ENCODE measurements around the gene UFL1.

Gene UFL1

DNA sequence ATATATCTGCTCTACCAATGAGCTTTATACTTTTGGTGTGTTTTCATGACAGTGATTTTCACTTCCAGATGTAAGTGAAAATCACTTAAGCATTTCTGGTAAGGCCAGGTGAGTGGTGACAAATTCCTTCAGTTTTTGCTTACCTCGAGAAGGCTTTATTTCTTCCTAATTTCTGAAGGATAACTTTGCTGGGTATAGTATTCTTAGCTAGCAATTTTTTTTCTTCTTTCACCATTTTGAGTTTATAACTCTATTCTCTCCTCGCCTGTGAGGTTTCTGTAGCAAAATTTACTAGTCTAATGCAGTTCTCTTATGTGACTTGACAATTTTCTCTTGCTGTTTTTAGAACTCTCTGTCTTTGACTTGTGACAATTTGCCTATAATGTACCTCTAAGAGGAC lies 48.4 kb downstream of the UFL1 start:
- no peak overlapping the region for H3K9ac ChIP-seq (ENCODE audit: low read length in 2 of 2)
- H3K36me3 ChIP-seq (ENCODE audit: control insufficient read depth in 2 of 2, insufficient read depth in 2 of 2, low read length in 2 of 2): no peaks in the 10 kb centered on the region
- peaks cover 0 to 4% of the 10 kb centered on the region in 2 donors for H3K9me3 ChIP-seq (ENCODE audit: control insufficient read depth in 2 of 2, low read length in 2 of 2)

DNA sequence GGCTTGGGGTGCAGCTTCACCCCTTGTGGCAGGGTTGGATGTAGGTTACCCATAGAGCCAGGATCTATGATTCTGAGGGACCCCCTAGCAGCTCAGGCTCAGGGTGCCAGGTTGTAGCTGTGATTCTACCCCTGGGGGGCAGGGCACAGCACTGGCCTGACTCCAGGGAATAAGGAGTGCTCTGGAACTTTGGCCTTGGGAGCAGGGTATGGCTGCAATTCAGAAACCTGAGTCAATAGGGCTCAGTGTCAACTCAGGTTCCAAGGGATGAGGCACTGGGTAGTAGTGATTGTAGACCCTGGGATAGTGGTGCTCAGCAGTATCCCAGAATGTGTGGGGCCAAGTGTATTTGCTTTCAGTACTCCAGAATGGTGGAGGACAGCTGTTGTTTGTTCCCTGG lies 49.9 kb downstream of the UFL1 start:
- Histone ChIP-seq H3K36me3 (ENCODE audit: control insufficient read depth in 2 of 2, insufficient read depth in 2 of 2, low read length in 2 of 2) (no peaks in the 10 kb centered on the region), H3K27ac (ENCODE audit: low read length) (no peak overlapping the region), H3K4me3 (ENCODE audit: low read length in 2 of 2) (no peak overlapping the region), H3K9ac (ENCODE audit: low read length in 2 of 2) (no peak overlapping the region), H3K9me3 (ENCODE audit: control insufficient read depth in 2 of 2, low read length in 2 of 2) (peaks cover 0 to 4% of the 10 kb centered on the region in 2 donors), H3K4me1 (ENCODE audit: control insufficient read depth, insufficient read depth, low read length) (no peaks in the 10 kb centered on the region), H3K27me3 (ENCODE audit: control insufficient read depth in 1 of 2, insufficient read depth in 2 of 2, low read length in 2 of 2) (no peaks in the 10 kb centered on the region)

More for the DNA sequence above, 48.4 kb downstream of the UFL1 start:
- Histone ChIP-seq H3K4me3 (ENCODE audit: low read length in 2 of 2) (no peak overlapping the region), H3K4me1 (ENCODE audit: control insufficient read depth, insufficient read depth, low read length) (no peaks in the 10 kb centered on the region), H3K27me3 (ENCODE audit: control insufficient read depth in 1 of 2, insufficient read depth in 2 of 2, low read length in 2 of 2) (no peaks in the 10 kb centered on the region), H3K27ac (ENCODE audit: low read length) (no peak overlapping the region)

DNA sequence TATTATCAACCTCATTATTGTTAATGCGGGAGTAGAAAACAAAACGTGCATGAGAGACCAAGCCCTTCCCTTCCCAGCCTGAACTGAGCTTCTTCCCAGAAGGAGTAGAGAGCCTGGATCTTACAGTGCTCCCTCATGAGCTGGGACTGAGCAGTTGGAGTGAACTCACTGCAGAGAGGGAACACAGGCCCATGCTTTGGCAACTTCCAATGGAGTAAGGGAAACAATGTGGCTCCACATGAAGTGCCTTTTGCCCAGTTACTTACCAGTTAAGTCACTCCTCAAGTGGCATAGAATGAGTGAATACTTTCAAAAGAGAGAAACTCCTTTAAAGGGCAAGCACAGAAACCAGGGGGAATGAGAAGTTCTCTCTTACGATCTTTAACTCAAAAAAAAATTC lies 53.8 kb downstream of the UFL1 start:
- no peak overlapping the region for H3K9ac ChIP-seq (ENCODE audit: low read length in 2 of 2)
- H3K27me3 ChIP-seq (ENCODE audit: control insufficient read depth in 1 of 2, insufficient read depth in 2 of 2, low read length in 2 of 2): no peaks in the 10 kb centered on the region
- no peaks in the 10 kb centered on the region for H3K4me1 ChIP-seq (ENCODE audit: control insufficient read depth, insufficient read depth, low read length)
- peaks cover 0 to 4% of the 10 kb centered on the region in 2 donors for H3K9me3 ChIP-seq (ENCODE audit: control insufficient read depth in 2 of 2, low read length in 2 of 2)
- no peak overlapping the region for H3K4me3 ChIP-seq (ENCODE audit: low read length in 2 of 2)
- no peaks in the 10 kb centered on the region for H3K36me3 ChIP-seq (ENCODE audit: control insufficient read depth in 2 of 2, insufficient read depth in 2 of 2, low read length in 2 of 2)
- H3K27ac ChIP-seq (ENCODE audit: low read length): no peak overlapping the region

DNA sequence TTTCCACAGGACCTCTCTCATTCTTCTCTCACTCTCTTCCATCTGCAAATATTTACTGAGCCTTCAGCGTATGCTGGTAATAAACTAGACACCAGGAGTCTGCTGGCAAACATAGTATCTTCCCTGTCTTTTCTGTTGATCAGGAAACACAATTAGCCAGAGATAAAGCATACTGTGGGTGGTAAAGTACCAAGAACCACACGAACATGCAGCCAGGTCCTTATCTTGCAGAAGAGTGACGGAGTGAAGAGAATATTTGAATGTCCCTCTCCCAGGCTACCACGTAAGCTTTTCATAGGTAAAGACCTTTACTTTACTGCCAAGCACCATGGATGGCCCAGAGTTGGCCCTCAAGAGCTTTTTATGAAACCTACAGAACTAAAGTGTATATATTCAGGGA lies 54.6 kb downstream of the UFL1 start:
- Histone ChIP-seq H3K27ac (ENCODE audit: low read length) (no peak overlapping the region), H3K9ac (ENCODE audit: low read length in 2 of 2) (no peak overlapping the region), H3K27me3 (ENCODE audit: control insufficient read depth in 1 of 2, insufficient read depth in 2 of 2, low read length in 2 of 2) (no peaks in the 10 kb centered on the region), H3K9me3 (ENCODE audit: control insufficient read depth in 2 of 2, low read length in 2 of 2) (peaks cover 0 to under 1% of the 10 kb centered on the region in 2 donors), H3K36me3 (ENCODE audit: control insufficient read depth in 2 of 2, insufficient read depth in 2 of 2, low read length in 2 of 2) (no peaks in the 10 kb centered on the region), H3K4me1 (ENCODE audit: control insufficient read depth, insufficient read depth, low read length) (no peaks in the 10 kb centered on the region), H3K4me3 (ENCODE audit: low read length in 2 of 2) (no peak overlapping the region)

DNA sequence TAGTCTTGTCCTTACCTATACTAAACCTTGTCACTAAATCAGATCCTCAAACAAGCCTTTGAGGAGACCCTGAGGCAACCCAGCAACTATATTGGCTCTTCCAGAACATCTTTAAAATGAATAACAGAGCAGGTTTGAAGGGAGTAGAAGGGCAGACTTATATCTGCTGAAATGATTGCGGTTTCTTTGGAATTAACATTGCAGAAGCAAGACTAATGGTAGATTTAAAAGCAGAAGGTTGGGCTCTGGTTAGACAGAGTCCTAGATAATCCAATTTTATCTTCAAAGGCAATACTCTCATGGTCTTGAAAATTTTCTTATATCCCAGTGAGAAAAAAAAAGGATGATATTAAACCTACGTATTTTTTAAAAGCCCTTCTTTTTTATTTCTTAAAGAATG lies 60.4 kb downstream of the UFL1 start:
- Histone ChIP-seq H3K9me3 (ENCODE audit: control insufficient read depth in 2 of 2, low read length in 2 of 2) (no peaks in the 10 kb centered on the region), H3K4me3 (ENCODE audit: low read length in 2 of 2) (no peak overlapping the region), H3K27me3 (ENCODE audit: control insufficient read depth in 1 of 2, insufficient read depth in 2 of 2, low read length in 2 of 2) (no peaks in the 10 kb centered on the region), H3K27ac (ENCODE audit: low read length) (no peak overlapping the region), H3K9ac (ENCODE audit: low read length in 2 of 2) (no peak overlapping the region), H3K36me3 (ENCODE audit: control insufficient read depth in 2 of 2, insufficient read depth in 2 of 2, low read length in 2 of 2) (no peaks in the 10 kb centered on the region), H3K4me1 (ENCODE audit: control insufficient read depth, insufficient read depth, low read length) (no peaks in the 10 kb centered on the region)

DNA sequence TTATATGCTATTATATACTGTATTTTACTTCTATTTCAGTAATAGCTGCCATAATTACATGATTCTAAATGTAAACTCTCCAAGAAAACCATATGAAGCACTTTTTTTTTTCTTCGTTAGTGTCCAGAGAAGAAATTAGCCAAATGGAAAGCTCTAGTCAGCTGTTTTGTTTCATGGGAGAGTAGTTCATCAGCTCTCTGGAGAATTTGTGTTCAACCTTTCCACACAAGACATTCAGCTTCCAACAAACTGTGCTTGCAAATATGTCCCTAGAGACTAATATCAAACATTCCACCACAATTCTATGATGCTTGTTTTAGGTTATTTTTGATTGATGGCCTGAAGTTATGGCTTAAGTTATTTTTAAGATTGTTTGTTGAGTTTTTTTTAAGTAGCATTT lies 60.8 kb downstream of the UFL1 start:
- H3K27ac ChIP-seq (ENCODE audit: low read length): no peak overlapping the region

DNA sequence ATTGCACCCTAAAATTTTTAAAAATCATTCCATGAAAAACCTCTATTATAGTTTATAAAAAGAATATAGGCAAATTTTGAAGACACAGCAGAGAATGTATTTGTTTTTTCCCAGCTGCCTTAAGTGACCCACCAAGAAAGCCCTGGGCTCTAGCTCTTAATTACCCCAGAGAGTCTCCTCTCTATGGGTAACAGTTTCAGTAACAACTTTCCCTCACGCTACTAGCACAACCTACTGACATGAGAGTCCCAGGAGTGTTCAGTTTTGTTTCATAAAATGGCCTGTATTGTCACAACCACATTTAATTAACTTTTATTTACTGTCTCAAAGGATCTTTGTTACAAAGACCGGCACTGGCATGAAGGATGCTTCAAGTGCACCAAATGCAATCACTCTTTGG lies 82.8 kb downstream of the UFL1 start:
- no peak overlapping the region for H3K4me3 ChIP-seq (ENCODE audit: low read length in 2 of 2)
- H3K9ac ChIP-seq (ENCODE audit: low read length in 2 of 2): no peak overlapping the region
- no peaks in the 10 kb centered on the region for H3K36me3 ChIP-seq (ENCODE audit: control insufficient read depth in 2 of 2, insufficient read depth in 2 of 2, low read length in 2 of 2)
- H3K27me3 ChIP-seq (ENCODE audit: control insufficient read depth in 1 of 2, insufficient read depth in 2 of 2, low read length in 2 of 2): no peaks in the 10 kb centered on the region
- H3K4me1 ChIP-seq (ENCODE audit: control insufficient read depth, insufficient read depth, low read length): no peaks in the 10 kb centered on the region
- no peaks in the 10 kb centered on the region for H3K9me3 ChIP-seq (ENCODE audit: control insufficient read depth in 2 of 2, low read length in 2 of 2)
- no peak overlapping the region for H3K27ac ChIP-seq (ENCODE audit: low read length)

More for the DNA sequence above, 60.8 kb downstream of the UFL1 start:
- Histone ChIP-seq H3K36me3 (ENCODE audit: control insufficient read depth in 2 of 2, insufficient read depth in 2 of 2, low read length in 2 of 2) (no peaks in the 10 kb centered on the region), H3K9me3 (ENCODE audit: control insufficient read depth in 2 of 2, low read length in 2 of 2) (no peaks in the 10 kb centered on the region), H3K9ac (ENCODE audit: low read length in 2 of 2) (no peak overlapping the region), H3K27me3 (ENCODE audit: control insufficient read depth in 1 of 2, insufficient read depth in 2 of 2, low read length in 2 of 2) (no peaks in the 10 kb centered on the region), H3K4me1 (ENCODE audit: control insufficient read depth, insufficient read depth, low read length) (no peaks in the 10 kb centered on the region), H3K4me3 (ENCODE audit: low read length in 2 of 2) (no peak overlapping the region)
